GM23338 (cell line): Measurements from ENCODE around the gene KBTBD4. TPM values are rescaled to one million over a fixed set of nuclear protein-coding genes. Genes with fewer than 3 reads are reported as not detected.

Experiments
- ATAC-seq: fragments of 200-7000 bp; cut with Tn5 transposase; 3 replicates; pipeline ENCODE4 v1.9.1; 2020
- DNase-seq: peaks from one replicate; pipeline ENCODE4 v3.0.0-alpha.2; 2015; ENCODE audit warnings: low spot score
- H2AFZ ChIP-seq: fragments of 200-600 bp; sonication (generic); 2 replicates; pipeline ENCODE4 v1.8.0; 2016; ENCODE audit warnings: antibody characterized with exemption, mild to moderate bottlenecking, moderate library complexity
- H3F3A ChIP-seq: fragments of 200-600 bp; sonication (generic); replicated peaks from 2 replicates; pipeline ENCODE4 v1.8.0; 2017; ENCODE audit warnings: antibody characterized with exemption, mixed run types, low read depth
- H3K27ac ChIP-seq: fragments of 200-600 bp; sonication (generic); 2 replicates; pipeline ENCODE4 v1.6.1; 2016; ENCODE audit warnings: low read depth
- H3K27me3 ChIP-seq: fragments of 200-600 bp; sonication (generic); 2 replicates; pipeline ENCODE4 v1.8.0; 2016; ENCODE audit warnings: mild to moderate bottlenecking, mixed run types, moderate library complexity; ENCODE audit not compliant: insufficient read depth
- H3K36me3 ChIP-seq: fragments of 200-600 bp; sonication (generic); 2 replicates; pipeline ENCODE4 v1.8.0; 2016; ENCODE audit warnings: mild to moderate bottlenecking; ENCODE audit not compliant: insufficient read depth
- H3K4me1 ChIP-seq: fragments of 200-600 bp; sonication (generic); 2 replicates; pipeline ENCODE4 v1.8.0; 2016; ENCODE audit warnings: mild to moderate bottlenecking, moderate library complexity; ENCODE audit not compliant: insufficient read depth
- H3K4me2 ChIP-seq: fragments of 200-600 bp; sonication (generic); 2 replicates; pipeline ENCODE4 v1.7.1; 2017; ENCODE audit warnings: mixed run types
- H3K4me3 ChIP-seq: fragments of 200-600 bp; sonication (generic); 2 replicates; pipeline ENCODE4 v1.6.1; 2016; ENCODE audit warnings: mixed run types
- H3K79me2 ChIP-seq: fragments of 200-600 bp; sonication (generic); replicated peaks from 2 replicates; pipeline ENCODE4 v1.8.0; 2017; ENCODE audit warnings: mild to moderate bottlenecking; ENCODE audit not compliant: insufficient read depth
- H3K9me2 ChIP-seq: fragments of 200-600 bp; sonication (generic); 2 replicates; pipeline ENCODE4 v1.8.0; 2017; ENCODE audit not compliant: insufficient read depth
- H4K20me1 ChIP-seq: fragments of 200-600 bp; sonication (generic); replicated peaks from 2 replicates; pipeline ENCODE4 v1.8.0; 2017; ENCODE audit warnings: mild to moderate bottlenecking; ENCODE audit not compliant: insufficient read depth
- H3K27ac Mint-ChIP-seq: 2 replicates; pipeline ENCODE4 v1.8.0; 2020; ENCODE audit warnings: inconsistent platforms, mild to moderate bottlenecking, moderate library complexity, mixed read lengths
- H3K27me3 Mint-ChIP-seq: 3 replicates; pipeline ENCODE4 v1.8.0; 2022; ENCODE audit warnings: low read depth, mild to moderate bottlenecking, moderate library complexity, mixed read lengths, inconsistent platforms; ENCODE audit not compliant: insufficient read depth, poor library complexity
- H3K36me3 Mint-ChIP-seq: 3 replicates; pipeline ENCODE4 v1.8.0; 2021; ENCODE audit warnings: low read depth, mild to moderate bottlenecking, inconsistent platforms, moderate library complexity, mixed read lengths
- H3K4me1 Mint-ChIP-seq: 3 replicates; pipeline ENCODE4 v1.8.0; 2020; ENCODE audit warnings: mild to moderate bottlenecking, inconsistent platforms, mixed read lengths
- H3K4me3 Mint-ChIP-seq: 3 replicates; pipeline ENCODE4 v1.8.0; 2021; ENCODE audit warnings: moderate library complexity, mild to moderate bottlenecking, inconsistent platforms, mixed read lengths
- H3K9me3 Mint-ChIP-seq: 3 replicates; pipeline ENCODE4 v1.8.0; 2020; ENCODE audit warnings: moderate library complexity, mild to moderate bottlenecking, inconsistent platforms, mixed read lengths
- CREB1 ChIP-seq: fragments of 250-450 bp; sonication (Bioruptor Pico); IDR thresholded peaks from 2 replicates; pipeline ENCODE4 v1.5.0; 2020; ENCODE audit warnings: low read depth, mild to moderate bottlenecking, moderate library complexity
- EZH2 ChIP-seq: fragments of 200-600 bp; sonication (generic); IDR thresholded peaks from one replicate; pipeline ENCODE4 v1.8.0; 2017; ENCODE audit warnings: antibody characterized with exemption, mild to moderate bottlenecking, low read depth; ENCODE audit not compliant: unreplicated experiment
- EZH2phosphoT487 ChIP-seq: fragments of 200-600 bp; sonication (generic); IDR thresholded peaks from one replicate; pipeline ENCODE4 v1.8.1; 2018; ENCODE audit warnings: antibody characterized with exemption; ENCODE audit not compliant: unreplicated experiment
- JUNB ChIP-seq: IDR thresholded peaks from one replicate; pipeline ENCODE4 v1.6.1; 2016; ENCODE audit warnings: antibody characterized with exemption; ENCODE audit not compliant: unreplicated experiment
- NANOG ChIP-seq: IDR thresholded peaks from 2 replicates; pipeline ENCODE4 v1.6.1; 2016; ENCODE audit warnings: antibody characterized with exemption, borderline replicate concordance
- POLR2AphosphoS5 ChIP-seq: IDR thresholded peaks from 2 replicates; pipeline ENCODE4 v1.6.1; 2016; ENCODE audit warnings: antibody characterized with exemption, low read depth
- STAT1 ChIP-seq: IDR thresholded peaks from one replicate; pipeline ENCODE4 v1.6.1; 2016; ENCODE audit warnings: antibody characterized with exemption; ENCODE audit not compliant: unreplicated experiment
- ZNF114 ChIP-seq: fragments of 250-450 bp; sonication (Bioruptor Pico); IDR thresholded peaks from 2 replicates; pipeline ENCODE4 v1.5.0; 2020; ENCODE audit warnings: mild to moderate bottlenecking, moderate library complexity
- ZNF331 ChIP-seq: fragments of 250-450 bp; sonication (Bioruptor Pico); IDR thresholded peaks from 2 replicates; pipeline ENCODE4 v1.5.0; 2020; ENCODE audit warnings: low read depth, mild to moderate bottlenecking, moderate library complexity
- polyA plus RNA-seq: library from polyadenylated mRNA; unstranded; fragments of >200 nt; fragmentation: Nextera tagmentation; extraction: Ambion mirVana; gene quantifications from 2 replicates; pipeline ENCODE4 v1.2.1, GENCODE V29; 2016
- total RNA-seq: library from RNA; depleted of rRNA; stranded (reverse); fragments of >200 nt; shearing (Covaris generic); gene quantifications from 2 replicates; pipeline ENCODE4 v1.2.3, GENCODE V29; 2014
- TF ChIP-seq, protein P1 (sequence below): IDR thresholded peaks from one replicate; pipeline ENCODE4 v1.6.1; 2018; ENCODE audit warnings: antibody characterized with exemption; ENCODE audit not compliant: unreplicated experiment
- TF ChIP-seq, protein P2 (sequence below): fragments of 250-450 bp; sonication (Bioruptor Pico); IDR thresholded peaks from 2 replicates; pipeline ENCODE4 v1.5.0; 2020; ENCODE audit warnings: mild to moderate bottlenecking, moderate library complexity
- TF ChIP-seq, protein P3 (sequence below), 2 experiments: fragments of 200-600 bp in 1 of 2; sonication (generic) in 1 of 2; conservative IDR thresholded peaks; 2 replicates each; pipeline versions ENCODE4 v1.5.1 to v1.6.1; 2016 to 2017; ENCODE audit warnings: antibody characterized with exemption in 2 of 2, low read depth in 2 of 2, mild to moderate bottlenecking in 2 of 2, moderate library complexity in 1 of 2
- TF ChIP-seq, protein P4 (sequence below): IDR thresholded peaks from 2 replicates; pipeline ENCODE4 v1.6.1; 2016; ENCODE audit warnings: antibody characterized with exemption

The KBTBD4 gene
- total and polyA plus RNA-seq, 2 experiments from 2014 or later: 5.8 to 16.6 TPM

DNA sequence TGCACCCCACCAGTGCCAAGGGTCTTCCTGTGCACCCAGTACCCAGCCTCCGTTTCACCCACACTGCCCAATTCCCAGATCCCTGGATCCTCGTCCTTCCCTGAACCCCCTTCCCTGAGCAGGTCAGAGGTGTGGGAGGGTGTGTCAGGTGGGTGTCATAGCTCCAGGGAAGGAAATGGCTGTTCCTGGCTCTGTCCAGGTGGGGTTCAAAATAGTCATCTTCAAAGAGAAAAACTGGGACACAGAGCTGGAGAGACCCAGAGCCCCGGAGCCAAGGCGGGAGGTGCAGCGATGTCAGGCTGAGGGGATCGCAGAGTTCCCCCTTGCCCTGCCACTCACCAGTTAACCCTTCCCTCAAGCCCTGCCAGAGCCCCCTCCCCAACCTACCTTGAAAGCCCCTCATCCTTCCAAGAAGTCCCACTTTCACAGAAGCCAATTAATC, 14.7 kb upstream of the KBTBD4 start:
- H3K4me1 Mint-ChIP-seq: peaks cover 21% of the 10 kb centered on the region
- H3K4me3 ChIP-seq: peak overlapping the region; percentile 96
- H4K20me1 ChIP-seq: 0 out of 2 replicates have a peak, but pooled peaks cover 5% of the 10 kb centered on the region
- no peak for DNase-seq
- ATAC-seq: peak; percentile 5; the same call in 2 of the 3 replicates
- no peak overlapping the region for H3K27ac Mint-ChIP-seq
- TF ChIP-seq, protein P1, sequence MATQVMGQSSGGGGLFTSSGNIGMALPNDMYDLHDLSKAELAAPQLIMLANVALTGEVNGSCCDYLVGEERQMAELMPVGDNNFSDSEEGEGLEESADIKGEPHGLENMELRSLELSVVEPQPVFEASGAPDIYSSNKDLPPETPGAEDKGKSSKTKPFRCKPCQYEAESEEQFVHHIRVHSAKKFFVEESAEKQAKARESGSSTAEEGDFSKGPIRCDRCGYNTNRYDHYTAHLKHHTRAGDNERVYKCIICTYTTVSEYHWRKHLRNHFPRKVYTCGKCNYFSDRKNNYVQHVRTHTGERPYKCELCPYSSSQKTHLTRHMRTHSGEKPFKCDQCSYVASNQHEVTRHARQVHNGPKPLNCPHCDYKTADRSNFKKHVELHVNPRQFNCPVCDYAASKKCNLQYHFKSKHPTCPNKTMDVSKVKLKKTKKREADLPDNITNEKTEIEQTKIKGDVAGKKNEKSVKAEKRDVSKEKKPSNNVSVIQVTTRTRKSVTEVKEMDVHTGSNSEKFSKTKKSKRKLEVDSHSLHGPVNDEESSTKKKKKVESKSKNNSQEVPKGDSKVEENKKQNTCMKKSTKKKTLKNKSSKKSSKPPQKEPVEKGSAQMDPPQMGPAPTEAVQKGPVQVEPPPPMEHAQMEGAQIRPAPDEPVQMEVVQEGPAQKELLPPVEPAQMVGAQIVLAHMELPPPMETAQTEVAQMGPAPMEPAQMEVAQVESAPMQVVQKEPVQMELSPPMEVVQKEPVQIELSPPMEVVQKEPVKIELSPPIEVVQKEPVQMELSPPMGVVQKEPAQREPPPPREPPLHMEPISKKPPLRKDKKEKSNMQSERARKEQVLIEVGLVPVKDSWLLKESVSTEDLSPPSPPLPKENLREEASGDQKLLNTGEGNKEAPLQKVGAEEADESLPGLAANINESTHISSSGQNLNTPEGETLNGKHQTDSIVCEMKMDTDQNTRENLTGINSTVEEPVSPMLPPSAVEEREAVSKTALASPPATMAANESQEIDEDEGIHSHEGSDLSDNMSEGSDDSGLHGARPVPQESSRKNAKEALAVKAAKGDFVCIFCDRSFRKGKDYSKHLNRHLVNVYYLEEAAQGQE: no peak
- TF ChIP-seq EZH2phosphoT487: no peak
- TF ChIP-seq, protein P2, sequence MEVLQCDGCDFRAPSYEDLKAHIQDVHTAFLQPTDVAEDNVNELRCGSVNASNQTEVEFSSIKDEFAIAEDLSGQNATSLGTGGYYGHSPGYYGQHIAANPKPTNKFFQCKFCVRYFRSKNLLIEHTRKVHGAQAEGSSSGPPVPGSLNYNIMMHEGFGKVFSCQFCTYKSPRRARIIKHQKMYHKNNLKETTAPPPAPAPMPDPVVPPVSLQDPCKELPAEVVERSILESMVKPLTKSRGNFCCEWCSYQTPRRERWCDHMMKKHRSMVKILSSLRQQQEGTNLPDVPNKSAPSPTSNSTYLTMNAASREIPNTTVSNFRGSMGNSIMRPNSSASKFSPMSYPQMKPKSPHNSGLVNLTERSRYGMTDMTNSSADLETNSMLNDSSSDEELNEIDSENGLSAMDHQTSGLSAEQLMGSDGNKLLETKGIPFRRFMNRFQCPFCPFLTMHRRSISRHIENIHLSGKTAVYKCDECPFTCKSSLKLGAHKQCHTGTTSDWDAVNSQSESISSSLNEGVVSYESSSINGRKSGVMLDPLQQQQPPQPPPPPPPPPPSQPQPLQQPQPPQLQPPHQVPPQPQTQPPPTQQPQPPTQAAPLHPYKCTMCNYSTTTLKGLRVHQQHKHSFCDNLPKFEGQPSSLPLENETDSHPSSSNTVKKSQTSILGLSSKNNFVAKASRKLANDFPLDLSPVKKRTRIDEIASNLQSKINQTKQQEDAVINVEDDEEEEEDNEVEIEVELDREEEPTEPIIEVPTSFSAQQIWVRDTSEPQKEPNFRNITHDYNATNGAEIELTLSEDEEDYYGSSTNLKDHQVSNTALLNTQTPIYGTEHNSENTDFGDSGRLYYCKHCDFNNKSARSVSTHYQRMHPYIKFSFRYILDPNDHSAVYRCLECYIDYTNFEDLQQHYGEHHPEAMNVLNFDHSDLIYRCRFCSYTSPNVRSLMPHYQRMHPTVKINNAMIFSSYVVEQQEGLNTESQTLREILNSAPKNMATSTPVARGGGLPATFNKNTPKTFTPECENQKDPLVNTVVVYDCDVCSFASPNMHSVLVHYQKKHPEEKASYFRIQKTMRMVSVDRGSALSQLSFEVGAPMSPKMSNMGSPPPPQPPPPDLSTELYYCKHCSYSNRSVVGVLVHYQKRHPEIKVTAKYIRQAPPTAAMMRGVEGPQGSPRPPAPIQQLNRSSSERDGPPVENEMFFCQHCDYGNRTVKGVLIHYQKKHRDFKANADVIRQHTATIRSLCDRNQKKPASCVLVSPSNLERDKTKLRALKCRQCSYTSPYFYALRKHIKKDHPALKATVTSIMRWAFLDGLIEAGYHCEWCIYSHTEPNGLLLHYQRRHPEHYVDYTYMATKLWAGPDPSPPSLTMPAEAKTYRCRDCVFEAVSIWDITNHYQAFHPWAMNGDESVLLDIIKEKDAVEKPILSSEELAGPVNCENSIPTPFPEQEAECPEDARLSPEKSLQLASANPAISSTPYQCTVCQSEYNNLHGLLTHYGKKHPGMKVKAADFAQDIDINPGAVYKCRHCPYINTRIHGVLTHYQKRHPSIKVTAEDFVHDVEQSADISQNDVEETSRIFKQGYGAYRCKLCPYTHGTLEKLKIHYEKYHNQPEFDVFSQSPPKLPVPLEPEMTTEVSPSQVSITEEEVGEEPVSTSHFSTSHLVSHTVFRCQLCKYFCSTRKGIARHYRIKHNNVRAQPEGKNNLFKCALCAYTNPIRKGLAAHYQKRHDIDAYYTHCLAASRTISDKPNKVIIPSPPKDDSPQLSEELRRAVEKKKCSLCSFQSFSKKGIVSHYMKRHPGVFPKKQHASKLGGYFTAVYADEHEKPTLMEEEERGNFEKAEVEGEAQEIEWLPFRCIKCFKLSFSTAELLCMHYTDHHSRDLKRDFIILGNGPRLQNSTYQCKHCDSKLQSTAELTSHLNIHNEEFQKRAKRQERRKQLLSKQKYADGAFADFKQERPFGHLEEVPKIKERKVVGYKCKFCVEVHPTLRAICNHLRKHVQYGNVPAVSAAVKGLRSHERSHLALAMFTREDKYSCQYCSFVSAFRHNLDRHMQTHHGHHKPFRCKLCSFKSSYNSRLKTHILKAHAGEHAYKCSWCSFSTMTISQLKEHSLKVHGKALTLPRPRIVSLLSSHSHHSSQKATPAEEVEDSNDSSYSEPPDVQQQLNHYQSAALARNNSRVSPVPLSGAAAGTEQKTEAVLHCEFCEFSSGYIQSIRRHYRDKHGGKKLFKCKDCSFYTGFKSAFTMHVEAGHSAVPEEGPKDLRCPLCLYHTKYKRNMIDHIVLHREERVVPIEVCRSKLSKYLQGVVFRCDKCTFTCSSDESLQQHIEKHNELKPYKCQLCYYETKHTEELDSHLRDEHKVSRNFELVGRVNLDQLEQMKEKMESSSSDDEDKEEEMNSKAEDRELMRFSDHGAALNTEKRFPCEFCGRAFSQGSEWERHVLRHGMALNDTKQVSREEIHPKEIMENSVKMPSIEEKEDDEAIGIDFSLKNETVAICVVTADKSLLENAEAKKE (CRISPR knock-in tag): no peak
- no peak for TF ChIP-seq JUNB
- TF ChIP-seq, protein P3, sequence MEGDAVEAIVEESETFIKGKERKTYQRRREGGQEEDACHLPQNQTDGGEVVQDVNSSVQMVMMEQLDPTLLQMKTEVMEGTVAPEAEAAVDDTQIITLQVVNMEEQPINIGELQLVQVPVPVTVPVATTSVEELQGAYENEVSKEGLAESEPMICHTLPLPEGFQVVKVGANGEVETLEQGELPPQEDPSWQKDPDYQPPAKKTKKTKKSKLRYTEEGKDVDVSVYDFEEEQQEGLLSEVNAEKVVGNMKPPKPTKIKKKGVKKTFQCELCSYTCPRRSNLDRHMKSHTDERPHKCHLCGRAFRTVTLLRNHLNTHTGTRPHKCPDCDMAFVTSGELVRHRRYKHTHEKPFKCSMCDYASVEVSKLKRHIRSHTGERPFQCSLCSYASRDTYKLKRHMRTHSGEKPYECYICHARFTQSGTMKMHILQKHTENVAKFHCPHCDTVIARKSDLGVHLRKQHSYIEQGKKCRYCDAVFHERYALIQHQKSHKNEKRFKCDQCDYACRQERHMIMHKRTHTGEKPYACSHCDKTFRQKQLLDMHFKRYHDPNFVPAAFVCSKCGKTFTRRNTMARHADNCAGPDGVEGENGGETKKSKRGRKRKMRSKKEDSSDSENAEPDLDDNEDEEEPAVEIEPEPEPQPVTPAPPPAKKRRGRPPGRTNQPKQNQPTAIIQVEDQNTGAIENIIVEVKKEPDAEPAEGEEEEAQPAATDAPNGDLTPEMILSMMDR (conservative IDR thresholded peaks at IDR 0.05; ENCODE audit: low read depth in 2 of 2): no peak
- TF ChIP-seq CREB1: no peak
- TF ChIP-seq, protein P4, sequence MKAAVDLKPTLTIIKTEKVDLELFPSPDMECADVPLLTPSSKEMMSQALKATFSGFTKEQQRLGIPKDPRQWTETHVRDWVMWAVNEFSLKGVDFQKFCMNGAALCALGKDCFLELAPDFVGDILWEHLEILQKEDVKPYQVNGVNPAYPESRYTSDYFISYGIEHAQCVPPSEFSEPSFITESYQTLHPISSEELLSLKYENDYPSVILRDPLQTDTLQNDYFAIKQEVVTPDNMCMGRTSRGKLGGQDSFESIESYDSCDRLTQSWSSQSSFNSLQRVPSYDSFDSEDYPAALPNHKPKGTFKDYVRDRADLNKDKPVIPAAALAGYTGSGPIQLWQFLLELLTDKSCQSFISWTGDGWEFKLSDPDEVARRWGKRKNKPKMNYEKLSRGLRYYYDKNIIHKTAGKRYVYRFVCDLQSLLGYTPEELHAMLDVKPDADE: no peak
- no peak for TF ChIP-seq ZNF114
- no peak for TF ChIP-seq EZH2
- TF ChIP-seq NANOG: no peak
- no peak for TF ChIP-seq ZNF331 (CRISPR knock-in tag)
- no peak for TF ChIP-seq STAT1
- no peak for TF ChIP-seq POLR2AphosphoS5
- 0 out of 2 replicates have a peak, but pooled peaks cover 6% of the 10 kb centered on the region for H3K9me2 ChIP-seq
- H3K27me3 Mint-ChIP-seq: peaks cover 50% of the 10 kb centered on the region
- peak overlapping the region; percentile 77 for H3K4me3 Mint-ChIP-seq
- H3K79me2 ChIP-seq: no peaks in the 10 kb centered on the region
- H3K27ac ChIP-seq: no peak overlapping the region
- H3F3A ChIP-seq: no peaks in the 10 kb centered on the region
- H3K36me3 Mint-ChIP-seq: no peaks in the 10 kb centered on the region
- peaks cover 23% of the 10 kb centered on the region for H3K4me1 ChIP-seq
- H3K36me3 ChIP-seq: no peaks in the 10 kb centered on the region
- H2AFZ ChIP-seq: peak overlapping the region; percentile 100
- peaks cover 69% of the 10 kb centered on the region for H3K27me3 ChIP-seq
- no peaks in the 10 kb centered on the region for H3K9me3 Mint-ChIP-seq
- peak overlapping the region; percentile 99 for H3K4me2 ChIP-seq
